Peyer's patch (tissue), 4 donors: ENCODE results near the gene SCUBE1.

Source experiments
- POLR2A ChIP-seq, 2 donors: fragments of 450-650 bp; IDR thresholded peaks; one replicate each; pipeline ENCODE4 v1.5.1; 2017; ENCODE audit warnings: antibody characterized with exemption in 2 of 2, mild to moderate bottlenecking in 2 of 2, moderate library complexity in 2 of 2
- TF ChIP-seq, protein P1 (sequence below), 6 experiments: fragments of 450-650 bp in 4 of 6; fragments of 200-600 bp in 2 of 6; sonication (generic) in 1 of 6; IDR thresholded peaks; one replicate each; pipeline ENCODE4 v1.5.1; 2017 to 2019; ENCODE audit warnings: antibody characterized with exemption in 6 of 6, mild to moderate bottlenecking in 3 of 6, moderate library complexity in 1 of 6

- TF ChIP-seq, protein P1, sequence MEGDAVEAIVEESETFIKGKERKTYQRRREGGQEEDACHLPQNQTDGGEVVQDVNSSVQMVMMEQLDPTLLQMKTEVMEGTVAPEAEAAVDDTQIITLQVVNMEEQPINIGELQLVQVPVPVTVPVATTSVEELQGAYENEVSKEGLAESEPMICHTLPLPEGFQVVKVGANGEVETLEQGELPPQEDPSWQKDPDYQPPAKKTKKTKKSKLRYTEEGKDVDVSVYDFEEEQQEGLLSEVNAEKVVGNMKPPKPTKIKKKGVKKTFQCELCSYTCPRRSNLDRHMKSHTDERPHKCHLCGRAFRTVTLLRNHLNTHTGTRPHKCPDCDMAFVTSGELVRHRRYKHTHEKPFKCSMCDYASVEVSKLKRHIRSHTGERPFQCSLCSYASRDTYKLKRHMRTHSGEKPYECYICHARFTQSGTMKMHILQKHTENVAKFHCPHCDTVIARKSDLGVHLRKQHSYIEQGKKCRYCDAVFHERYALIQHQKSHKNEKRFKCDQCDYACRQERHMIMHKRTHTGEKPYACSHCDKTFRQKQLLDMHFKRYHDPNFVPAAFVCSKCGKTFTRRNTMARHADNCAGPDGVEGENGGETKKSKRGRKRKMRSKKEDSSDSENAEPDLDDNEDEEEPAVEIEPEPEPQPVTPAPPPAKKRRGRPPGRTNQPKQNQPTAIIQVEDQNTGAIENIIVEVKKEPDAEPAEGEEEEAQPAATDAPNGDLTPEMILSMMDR (IDR thresholded peaks at IDR 0.05) = no peak
- TF ChIP-seq POLR2A (IDR thresholded peaks at IDR 0.05) = no peak
Observed at GRCh38 chr22:43173976-43174720, 169.0 kb downstream of the SCUBE1 start.
